Prostate gland (tissue), 2 donors: ENCODE measurements around the gene SPAG4. TPM values are rescaled to one million over a fixed set of nuclear protein-coding genes. Genes with fewer than 3 reads are reported as not detected.
A peak's percentile ranks its signal among the peaks of the same experiment; 100 is the strongest.

Experiments used
- DNase-seq: peaks from one replicate; pipeline ENCODE4 v3.0.0-alpha.2; 2019; ENCODE audit warnings: low spot score
- H3K27ac ChIP-seq, 2 donors: fragments of 200-600 bp; sonication (generic); 2 replicates each; pipeline ENCODE4 v1.5.1; 2017 to 2019
- H3K27me3 ChIP-seq: fragments of 200-600 bp; sonication (generic); replicated peaks from 2 replicates; pipeline ENCODE4 v1.5.1; 2019; ENCODE audit not compliant: insufficient read depth
- H3K36me3 ChIP-seq, 2 donors: fragments of 200-600 bp; sonication (generic); 1 replicate in 1 of 2; 2 replicates in 1 of 2; pipeline versions ENCODE4 v1.5.1 to v1.8.1; 2017 to 2019
- H3K4me1 ChIP-seq: fragments of 200-600 bp; sonication (generic); replicated peaks from 2 replicates; pipeline ENCODE4 v1.5.1; 2019
- H3K4me3 ChIP-seq, 2 donors: fragments of 200-600 bp; sonication (generic); 2 replicates each; pipeline ENCODE4 v1.5.1; 2017 to 2019
- H3K9me3 ChIP-seq: fragments of 200-600 bp; sonication (generic); 2 replicates; pipeline ENCODE4 v1.5.1; 2017
- CTCF ChIP-seq, 4 experiments: fragments of 200-600 bp in 2 of 4; fragments of 450-650 bp in 2 of 4; sonication (generic) in 2 of 4; IDR thresholded peaks; 1 replicate in 3 of 4; 2 replicates in 1 of 4; pipeline ENCODE4 v1.5.1; 2016 to 2019; ENCODE audit warnings: antibody characterized with exemption in 4 of 4, mild to moderate bottlenecking in 2 of 4, moderate library complexity in 2 of 4
- POLR2A ChIP-seq: fragments of 450-650 bp; IDR thresholded peaks from one replicate; pipeline ENCODE4 v1.6.1; 2016; ENCODE audit warnings: antibody characterized with exemption, mild to moderate bottlenecking
- POLR2AphosphoS5 ChIP-seq: sonication (generic); formaldehyde crosslinking; IDR thresholded peaks from one replicate; pipeline ENCODE4 v1.6.1; 2017; ENCODE audit warnings: antibody characterized with exemption
- WGBS: methylation state at CpG from one replicate; pipeline ENCODE4 v1.1.5; 2018; 5-methylcytosine and 5-hydroxymethylcytosine counted together
- intact Hi-C: fragments of 100-400 bp; cut with DNase I; formaldehyde crosslinking; loops from one replicate; pipeline ENCODE4 v1.14.2; 2022
- total RNA-seq, 2 donors: library from RNA; depleted of rRNA; stranded (reverse); fragments of >200 nt; gene quantifications; one replicate each; pipeline ENCODE4 v1.1.0, GENCODE V29; 2016

SPAG4 gene
- total RNA-seq, 2 donors from 2014 or later = 0.91 to 10.4 TPM

GRCh38 chr20:35663516-35664465 lies 48.2 kb downstream of the SPAG4 start:
- H3K27ac ChIP-seq = peak overlapping the region; percentile 97
- H3K4me3 ChIP-seq = peak overlapping the region; percentile 69 to 77
- no peak for TF ChIP-seq CTCF (IDR thresholded peaks at IDR 0.05)
- TF ChIP-seq POLR2A = no peak
- TF ChIP-seq POLR2AphosphoS5 = peak; percentile 23
- no peaks in the 10 kb centered on the region for H3K9me3 ChIP-seq
- no peaks in the 10 kb centered on the region for H3K4me1 ChIP-seq
- H3K27me3 ChIP-seq = no peaks in the 10 kb centered on the region
- peak; percentile 53 for DNase-seq
- under 1% methylated on average over 28 of the region's 28 CpGs for WGBS
- no peaks in the 10 kb centered on the region for H3K36me3 ChIP-seq
- intact Hi-C loops = loop anchor here (5.0 kb wide), 2 partner anchors 46 to 121 kb away; partner anchors contain the start of genes ERGIC3 and SPAG4

- peak; percentile 87 for DNase-seq
- H3K9me3 ChIP-seq = no peaks in the 10 kb centered on the region
- peak within 1 kb of the TSS; percentile 69 to 77 for H3K4me3 ChIP-seq
- H3K4me1 ChIP-seq = no peaks in the 10 kb centered on the region
- WGBS = under 1% methylated on average over 46 of the region's 61 CpGs
- peaks cover 3 to 4% of the 10 kb centered on the region in 2 donors for H3K36me3 ChIP-seq
- TF ChIP-seq POLR2AphosphoS5 = peak; percentile 99
- TF ChIP-seq POLR2A = peak; percentile 93
- peak in 2 of 4 experiments; percentile 4 to 27 for TF ChIP-seq CTCF (IDR thresholded peaks at IDR 0.05)
- peak within 1 kb of the TSS; percentile 97 for H3K27ac ChIP-seq
- intact Hi-C loops = loop anchor here (5.0 kb wide), 2 partner anchors 47 to 122 kb away; partner anchors contain the start of genes ERGIC3 and SPAG4
- no peaks in the 10 kb centered on the region for H3K27me3 ChIP-seq
These were observed 49.0 kb downstream of the SPAG4 start, which contains the start of the genes CPNE1 and RBM12 for GRCh38 chr20:35664466-35665206. Gene CPNE1, minus strand, starts transcription at chr20:35664900. Its CDS starts 31,977 bp downstream, at chr20:35632923. Gene RBM12, minus strand, starts transcription at chr20:35664900. Its CDS starts 9,578 bp downstream, at chr20:35655322.

GRCh38 chr20:35665949-35666288 lies 50.3 kb downstream of the SPAG4 start:
- Histone ChIP-seq H3K27me3 (no peaks in the 10 kb centered on the region), H3K9me3 (no peaks in the 10 kb centered on the region), H3K27ac (no peak overlapping the region), H3K4me1 (no peaks in the 10 kb centered on the region), H3K36me3 (peaks cover 3 to 8% of the 10 kb centered on the region in 2 donors), H3K4me3 (no peak overlapping the region)
- intact Hi-C loops = no loop called here
- 90% methylated on average over 17 of the region's 17 CpGs for WGBS
- no peak for TF ChIP-seq CTCF (IDR thresholded peaks at IDR 0.05)
- no peak for TF ChIP-seq POLR2A
- TF ChIP-seq POLR2AphosphoS5 = no peak
- DNase-seq = no peak

- DNase-seq = no peak
These were observed 53.6 kb downstream of the SPAG4 start for GRCh38 chr20:35669221-35669620.

More at GRCh38 chr20:35669221-35669620, 53.6 kb downstream of the SPAG4 start:
- Histone ChIP-seq H3K27me3 (no peaks in the 10 kb centered on the region), H3K4me1 (no peaks in the 10 kb centered on the region), H3K9me3 (no peaks in the 10 kb centered on the region), H3K36me3 (peaks cover 3 to 16% of the 10 kb centered on the region in 2 donors), H3K27ac (no peak overlapping the region), H3K4me3 (no peak overlapping the region)
- TF ChIP-seq POLR2A (no peak), CTCF (IDR thresholded peaks at IDR 0.05) (no peak), POLR2AphosphoS5 (no peak)
- WGBS = 96% methylated on average over 5 of the region's 5 CpGs
- intact Hi-C loops = no loop called here
